T-cell (primary cell): Measurements from ENCODE around the gene ABTB2. TPM values are rescaled to one million over a fixed set of nuclear protein-coding genes. Genes with fewer than 3 reads are reported as not detected.

Experiments used
- ATAC-seq, 4 experiments: fragments of 200-7000 bp in 3 of 4; fragments of 150-1000 bp in 1 of 4; cut with Tn5 transposase; replicated peaks in 1 of 4; 1 replicate in 3 of 4; 2 replicates in 1 of 4; pipeline ENCODE4 v1.10.0; 2021; ENCODE audit warnings: moderate library complexity in 3 of 4, mild to moderate bottlenecking in 2 of 4, moderate number of reproducible peaks in 1 of 4
- CTCF ChIA-PET, 2 donors: fragments of 300-600 bp; sonication (Branson Sonifier 250); formaldehyde crosslinking; loops; one replicate each; lab custom pipeline; 2022; ENCODE audit warnings: antibody characterized with exemption in 2 of 2; lab: Charles Lee
- POLR2A ChIA-PET, 2 donors: fragments of 300-600 bp; sonication (Branson Sonifier 250); formaldehyde crosslinking; loops; one replicate each; lab custom pipeline; 2022; ENCODE audit warnings: antibody characterized with exemption in 2 of 2; lab: Charles Lee
- DNase-seq, 35 experiments: peaks; one replicate each; pipeline versions ENCODE4 v3.0.0 to v3.0.0-alpha.2; 2013 to 2023
- H3K27ac ChIP-seq: one replicate; pipeline ENCODE4 v1.5.1; 2013; ENCODE audit warnings: low read length
- H3K27me3 ChIP-seq, 2 experiments: replicated peaks in 1 of 2; 1 replicate in 1 of 2; 2 replicates in 1 of 2; pipeline versions ENCODE4 v1.6.1 to v1.7.0; 2013; ENCODE audit warnings: low read length in 1 of 2, mixed read lengths in 1 of 2; ENCODE audit not compliant: control insufficient read depth in 2 of 2, insufficient read depth in 2 of 2; ENCODE audit errors: extremely low read depth in 1 of 2
- H3K36me3 ChIP-seq, 2 donors: 1 replicate in 1 of 2; 2 replicates in 1 of 2; pipeline versions ENCODE4 v1.6.1 to v1.7.0; 2013; ENCODE audit warnings: low read length in 1 of 2; ENCODE audit not compliant: control insufficient read depth in 2 of 2, insufficient read depth in 1 of 2; ENCODE audit errors: extremely low read depth in 1 of 2
- H3K4me1 ChIP-seq, 2 experiments: 1 replicate in 1 of 2; 2 replicates in 1 of 2; pipeline versions ENCODE4 v1.6.1 to v1.7.0; 2013; ENCODE audit warnings: low read length in 2 of 2, mixed read lengths in 1 of 2; ENCODE audit not compliant: insufficient read depth in 2 of 2, control insufficient read depth in 1 of 2; ENCODE audit errors: extremely low read depth in 1 of 2
- H3K4me3 ChIP-seq, 2 donors: 1 replicate in 1 of 2; 2 replicates in 1 of 2; pipeline versions ENCODE4 v1.5.1 to v1.7.0; 2013; ENCODE audit warnings: mild to moderate bottlenecking in 2 of 2, low read length in 1 of 2, moderate library complexity in 1 of 2; ENCODE audit not compliant: control insufficient read depth in 1 of 2; ENCODE audit errors: extremely low read depth in 1 of 2
- H3K9me3 ChIP-seq: 2 replicates; pipeline ENCODE4 v1.7.0; 2013
- H3K27ac Mint-ChIP-seq, 2 donors: one replicate each; pipeline ENCODE4 v1.8.0; 2020 to 2021; ENCODE audit warnings: mild to moderate bottlenecking in 2 of 2, mixed read lengths in 2 of 2
- H3K27me3 Mint-ChIP-seq, 2 donors: one replicate each; pipeline ENCODE4 v1.8.0; 2021 to 2022; ENCODE audit warnings: mixed read lengths in 2 of 2
- H3K36me3 Mint-ChIP-seq: one replicate; pipeline ENCODE4 v1.8.0; 2021; ENCODE audit warnings: mixed read lengths
- H3K4me1 Mint-ChIP-seq, 3 donors: one replicate each; pipeline ENCODE4 v1.8.0; 2020 to 2022; ENCODE audit warnings: mixed read lengths in 3 of 3, mild to moderate bottlenecking in 1 of 3
- H3K4me3 Mint-ChIP-seq, 3 donors: one replicate each; pipeline ENCODE4 v1.8.0; 2020 to 2022; ENCODE audit warnings: mild to moderate bottlenecking in 3 of 3, mixed read lengths in 3 of 3, moderate library complexity in 3 of 3
- H3K9me3 Mint-ChIP-seq, 3 donors: one replicate each; pipeline ENCODE4 v1.8.0; 2020 to 2022; ENCODE audit warnings: mixed read lengths in 3 of 3
- WGBS: methylation state at CpG from one replicate; pipeline ENCODE4 v1.1.5; 2013; ENCODE audit warnings: missing lambda C conversion rate; ENCODE audit not compliant: insufficient coverage; 5-methylcytosine and 5-hydroxymethylcytosine counted together
- total RNA-seq, 35 experiments: library from RNA in 6 of 35; stranded (reverse) in 6 of 35; fragments of 120-200 nt in 1 of 35; gene quantifications; one replicate each; pipeline versions ENCODE4 v1.2.1 to v1.2.4 and lab custom pipeline; 2013 to 2026

Gene ABTB2
- total RNA-seq, 5 donors from 2014 or later (not counting 1 experiment from before 2014, with no cell fraction given) = 0.50 to 0.93 (median 0.82) TPM

DNA sequence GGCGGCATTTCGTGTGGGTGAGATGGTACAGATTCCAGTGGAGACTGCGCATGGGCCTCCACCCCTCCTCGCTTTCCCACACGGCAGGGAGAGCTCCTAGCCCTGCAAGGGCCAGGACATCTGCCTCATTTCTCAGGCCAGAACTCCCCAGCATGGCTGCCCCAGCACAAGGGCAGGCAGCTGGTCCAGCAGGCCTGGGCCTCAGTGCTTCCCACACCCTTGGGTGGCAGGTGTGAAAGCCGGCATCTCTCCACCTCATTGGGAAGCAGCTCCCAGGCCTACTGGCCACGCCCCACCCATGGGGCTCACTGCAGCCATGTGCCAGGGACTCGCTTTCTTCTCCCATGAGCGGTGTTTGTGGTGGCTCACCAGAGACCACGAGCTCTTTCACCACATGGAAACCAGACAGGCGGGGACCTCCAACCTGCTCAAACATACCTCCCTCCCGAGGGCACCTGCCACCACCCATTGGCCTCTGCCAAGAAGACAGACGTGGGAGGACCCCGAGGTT is 173.2 kb downstream of the ABTB2 start:
- Mint-ChIP-seq H3K4me1 (no peaks in the 10 kb centered on the region), H3K4me3 (no peak overlapping the region), H3K36me3 (no peaks in the 10 kb centered on the region), H3K9me3 (no peaks in the 10 kb centered on the region), H3K27ac (no peak overlapping the region), H3K27me3 (peaks cover 0 to under 1% of the 10 kb centered on the region in 2 donors)
- Histone ChIP-seq H3K9me3 (no peaks in the 10 kb centered on the region), H3K4me3 (no peak overlapping the region), H3K4me1 (no peaks in the 10 kb centered on the region), H3K27me3 (peaks cover 0 to 4% of the 10 kb centered on the region in 2 experiments), H3K27ac (no peak overlapping the region), H3K36me3 (no peaks in the 10 kb centered on the region)
- DNase-seq (no peak), ATAC-seq (no peak)
- ChIA-PET POLR2A (interaction anchor here in 1 of 2 donors (0.6 kb wide), 1 partner anchor 1173 kb away, joined by 3 read pairs; no protein-coding TSS in a partner anchor), CTCF (interaction anchor here (0.6 to 0.9 kb wide), 3 partner anchors 13 to 92 kb away, joined by 3 to 9 read pairs (median 3); no protein-coding TSS in a partner anchor)
- WGBS = 97% methylated on average over 9 of the region's 14 CpGs

DNA sequence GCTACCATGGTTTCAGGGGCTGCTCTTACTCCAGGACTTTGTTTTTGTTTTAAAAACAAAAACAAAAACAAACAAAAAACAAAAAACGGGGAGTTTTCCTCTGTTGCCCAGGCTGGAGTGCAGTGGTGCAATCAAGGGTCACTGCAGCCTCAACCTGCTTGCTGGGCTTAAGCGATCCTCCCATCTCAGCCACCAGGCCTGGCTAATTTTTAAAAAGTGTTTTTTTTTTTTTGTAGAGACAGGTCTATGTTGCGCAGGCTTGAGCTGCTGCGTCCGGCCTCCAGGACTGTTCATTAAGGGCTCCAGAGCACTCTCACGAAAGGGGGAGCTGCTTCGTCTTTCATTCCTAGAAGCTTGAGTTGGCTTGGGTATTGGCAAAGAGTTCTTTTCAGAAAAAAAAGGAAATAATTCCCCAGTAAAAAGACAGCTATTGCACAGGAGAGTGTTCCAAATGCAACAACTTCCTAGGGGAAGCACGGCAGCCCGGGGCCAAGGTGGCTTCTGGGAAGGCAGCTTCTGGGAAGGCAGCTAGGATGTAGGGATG is 173.9 kb downstream of the ABTB2 start:
- H3K36me3 Mint-ChIP-seq = no peaks in the 10 kb centered on the region
- 91% methylated on average over 3 of the region's 9 CpGs for WGBS
- POLR2A ChIA-PET = interaction anchor here in 1 of 2 donors (0.6 kb wide), 1 partner anchor 1172 kb away, joined by 3 read pairs; no protein-coding TSS in a partner anchor
- H3K4me3 Mint-ChIP-seq = no peak overlapping the region
- Histone ChIP-seq H3K9me3 (no peaks in the 10 kb centered on the region), H3K36me3 (no peaks in the 10 kb centered on the region), H3K4me3 (no peak overlapping the region), H3K27me3 (peaks cover 0 to 4% of the 10 kb centered on the region in 2 experiments), H3K4me1 (no peaks in the 10 kb centered on the region), H3K27ac (no peak overlapping the region)
- H3K27me3 Mint-ChIP-seq = no peaks in the 10 kb centered on the region
- DNase-seq (no peak), ATAC-seq (no peak)
- CTCF ChIA-PET = no interaction called here
- no peaks in the 10 kb centered on the region for H3K9me3 Mint-ChIP-seq
- H3K4me1 Mint-ChIP-seq = no peaks in the 10 kb centered on the region
- no peak overlapping the region for H3K27ac Mint-ChIP-seq

DNA sequence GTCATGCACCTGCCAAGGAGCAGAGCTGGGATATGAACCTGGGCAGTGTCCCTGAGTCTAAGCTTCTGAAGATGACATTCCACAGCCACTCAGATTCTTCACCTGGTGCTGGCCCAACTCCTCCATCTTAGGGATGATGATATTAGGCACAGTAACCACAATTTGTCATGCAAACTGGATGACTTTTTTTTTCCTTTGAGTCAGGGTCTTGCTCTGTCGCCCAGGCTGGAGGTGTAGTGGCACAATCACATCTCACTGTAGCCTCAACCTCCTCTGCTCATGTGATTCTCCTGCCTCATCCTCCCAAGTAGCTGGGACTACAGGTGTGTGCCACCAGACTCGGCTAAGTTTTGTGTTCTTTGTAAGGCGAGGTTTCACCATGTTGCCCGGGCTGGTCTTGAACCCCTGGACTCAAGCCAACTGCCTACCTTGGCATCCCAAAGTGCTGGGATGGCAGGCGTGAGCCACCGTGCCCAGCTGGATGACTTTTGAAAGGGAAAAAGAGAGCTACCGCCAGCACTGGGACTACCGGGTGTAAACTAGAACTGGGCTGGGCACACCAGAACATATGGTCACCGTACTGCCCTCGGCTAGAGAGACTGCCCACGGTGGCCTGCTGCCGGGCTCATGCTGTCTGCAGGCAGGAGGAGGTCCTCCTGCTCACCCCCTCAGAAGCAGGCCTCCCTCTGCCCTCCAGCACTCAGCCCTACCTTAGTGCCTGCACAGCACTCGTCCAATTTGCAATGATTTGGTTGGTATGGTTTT is 174.7 kb downstream of the ABTB2 start:
- Mint-ChIP-seq H3K9me3 (no peaks in the 10 kb centered on the region), H3K27me3 (no peaks in the 10 kb centered on the region), H3K4me1 (no peaks in the 10 kb centered on the region), H3K36me3 (no peaks in the 10 kb centered on the region), H3K4me3 (no peak overlapping the region), H3K27ac (no peak overlapping the region)
- POLR2A ChIA-PET = no interaction called here
- H3K27ac ChIP-seq = no peak overlapping the region
- CTCF ChIA-PET = interaction anchor here in 1 of 2 donors (0.5 to 0.9 kb wide), 2 partner anchors 9 to 1544 kb away, joined by 3 read pairs; no protein-coding TSS in a partner anchor
- ATAC-seq = no peak
- DNase-seq = no peak
- no peaks in the 10 kb centered on the region for H3K4me1 ChIP-seq
- no peak overlapping the region for H3K4me3 ChIP-seq
- H3K36me3 ChIP-seq = no peaks in the 10 kb centered on the region
- peaks cover 0 to 5% of the 10 kb centered on the region in 2 experiments for H3K27me3 ChIP-seq
- no peaks in the 10 kb centered on the region for H3K9me3 ChIP-seq
- 90% methylated on average over 9 of the region's 13 CpGs for WGBS

GRCh38 chr11:34182425-34182824 is 175.4 kb downstream of the ABTB2 start:
- no peak overlapping the region for H3K27ac ChIP-seq
- Mint-ChIP-seq H3K36me3 (no peaks in the 10 kb centered on the region), H3K9me3 (no peaks in the 10 kb centered on the region), H3K27ac (no peak overlapping the region), H3K4me3 (no peak overlapping the region), H3K27me3 (no peaks in the 10 kb centered on the region), H3K4me1 (no peaks in the 10 kb centered on the region)
- ChIA-PET POLR2A (no interaction called here), CTCF (interaction anchor here in 1 of 2 donors (0.9 kb wide), 1 partner anchor 8 kb away, joined by 3 read pairs; no protein-coding TSS in a partner anchor)
- H3K4me1 ChIP-seq = no peaks in the 10 kb centered on the region
- ATAC-seq (no peak), DNase-seq (no peak)
- no peaks in the 10 kb centered on the region for H3K9me3 ChIP-seq
- no peaks in the 10 kb centered on the region for H3K36me3 ChIP-seq
- peaks cover 0 to 7% of the 10 kb centered on the region in 2 experiments for H3K27me3 ChIP-seq
- no peak overlapping the region for H3K4me3 ChIP-seq
- WGBS = 100% methylated on average over 2 of the region's 2 CpGs

DNA sequence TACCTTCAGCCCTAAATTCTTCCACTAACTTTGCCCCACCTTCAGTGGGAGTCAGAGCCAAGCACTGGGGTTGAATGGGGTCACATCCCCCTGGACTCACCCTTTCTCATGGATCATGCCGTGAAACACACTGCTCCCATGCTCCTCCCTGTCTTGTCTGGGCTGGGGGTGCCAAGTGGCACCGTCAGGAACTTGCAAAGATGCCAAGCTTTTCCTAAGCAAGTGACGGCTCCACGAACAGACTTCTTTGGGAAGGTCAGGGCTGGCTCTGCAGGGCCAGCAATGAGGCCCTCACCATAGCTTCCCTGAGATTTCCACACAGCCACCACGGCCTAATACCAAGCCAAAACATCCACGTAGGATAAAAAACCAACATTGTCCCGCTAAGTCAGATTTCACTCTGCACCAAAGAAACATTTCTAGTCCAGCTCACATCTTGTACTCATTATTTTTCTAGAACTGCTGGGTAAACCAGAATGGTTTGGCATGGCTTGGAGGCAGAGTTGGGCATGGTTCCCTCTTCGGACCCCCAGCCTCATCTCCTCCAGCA is 175.9 kb downstream of the ABTB2 start:
- H3K27me3 Mint-ChIP-seq = no peaks in the 10 kb centered on the region
- POLR2A ChIA-PET = no interaction called here
- DNase-seq (no peak), ATAC-seq (no peak)
- H3K4me3 Mint-ChIP-seq = no peak overlapping the region
- CTCF ChIA-PET = no interaction called here
- Histone ChIP-seq H3K36me3 (no peaks in the 10 kb centered on the region), H3K27me3 (peaks cover 0 to 7% of the 10 kb centered on the region in 2 experiments), H3K4me1 (no peaks in the 10 kb centered on the region), H3K27ac (no peak overlapping the region), H3K4me3 (no peak overlapping the region), H3K9me3 (no peaks in the 10 kb centered on the region)
- H3K36me3 Mint-ChIP-seq = no peaks in the 10 kb centered on the region
- no peaks in the 10 kb centered on the region for H3K4me1 Mint-ChIP-seq
- H3K9me3 Mint-ChIP-seq = no peaks in the 10 kb centered on the region
- H3K27ac Mint-ChIP-seq = no peak overlapping the region
- WGBS = 94% methylated on average over 5 of the region's 8 CpGs

DNA sequence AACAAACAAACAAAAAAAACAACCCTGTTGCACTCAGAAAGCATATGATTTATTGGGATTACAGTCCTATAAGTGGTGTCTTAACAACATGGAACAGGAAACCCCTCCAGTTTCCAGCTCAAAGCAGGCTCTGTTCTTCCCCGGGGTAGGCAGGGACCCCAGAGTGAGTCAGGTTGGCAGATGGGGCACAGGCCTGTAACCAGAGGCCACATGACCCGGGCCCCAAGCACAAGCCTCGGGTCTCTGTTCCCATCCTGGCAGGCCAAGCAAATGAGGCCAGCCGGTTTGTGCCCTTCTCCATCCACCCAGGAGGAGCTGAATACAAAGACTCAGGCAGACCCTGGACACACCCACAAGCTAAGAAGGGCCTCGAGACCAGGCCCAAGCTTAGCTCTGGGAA is 176.6 kb downstream of the ABTB2 start:
- H3K36me3 ChIP-seq = no peaks in the 10 kb centered on the region
- DNase-seq = no peak
- no peaks in the 10 kb centered on the region for H3K36me3 Mint-ChIP-seq
- H3K4me3 Mint-ChIP-seq = no peak overlapping the region
- POLR2A ChIA-PET = no interaction called here
- H3K27me3 Mint-ChIP-seq = no peaks in the 10 kb centered on the region
- H3K27ac ChIP-seq = no peak overlapping the region
- H3K9me3 Mint-ChIP-seq = no peaks in the 10 kb centered on the region
- H3K4me3 ChIP-seq = no peak overlapping the region
- H3K4me1 ChIP-seq = no peaks in the 10 kb centered on the region
- H3K27ac Mint-ChIP-seq = no peak overlapping the region
- H3K27me3 ChIP-seq = peaks cover 0 to 3% of the 10 kb centered on the region in 2 experiments
- no peaks in the 10 kb centered on the region for H3K9me3 ChIP-seq
- no peak for ATAC-seq
- CTCF ChIA-PET = interaction anchor here in 1 of 2 donors (0.6 kb wide), 1 partner anchor 192 kb away, joined by 3 read pairs; no protein-coding TSS in a partner anchor
- H3K4me1 Mint-ChIP-seq = no peaks in the 10 kb centered on the region
- 40% methylated on average over 3 of the region's 5 CpGs for WGBS
